ENCODE measurements around the gene LHX2. TPM values are rescaled to one million over a fixed set of nuclear protein-coding genes. Genes with fewer than 3 reads are reported as not detected.

LHX2 gene
- polyA plus RNA-seq, 6 donors from 2014 or later, result 0.27 TPM; not detected in 5

- ATAC-seq (ENCODE audit: low read depth in 2 of 2) (no peak), DNase-seq (no peak)
- peaks cover 14 to 24% (median 18%) of the 10 kb centered on the region in 3 donors for H3K27me3 Mint-ChIP-seq
- no peaks in the 10 kb centered on the region for H3K4me1 Mint-ChIP-seq
- H3K4me3 Mint-ChIP-seq, result no peak overlapping the region
- no peak overlapping the region for H3K27ac Mint-ChIP-seq
- H3K36me3 Mint-ChIP-seq, result peaks cover 0 to 5% of the 10 kb centered on the region in 2 donors
- peaks cover 0 to 2% (median 0%) of the 10 kb centered on the region in 7 donors for H3K9me3 Mint-ChIP-seq
Observed at GRCh38 chr9:124078641-124079040, 67.1 kb downstream of the LHX2 start.

- no peaks in the 10 kb centered on the region for H3K4me1 Mint-ChIP-seq
- ATAC-seq (ENCODE audit: low read depth in 2 of 2), result no peak
- H3K27me3 Mint-ChIP-seq, result peaks cover 13 to 21% (median 17%) of the 10 kb centered on the region in 3 donors
- DNase-seq, result no peak
- no peak overlapping the region for H3K4me3 Mint-ChIP-seq
- peaks cover 0 to 2% (median 0%) of the 10 kb centered on the region in 7 donors for H3K9me3 Mint-ChIP-seq
- peaks cover 2 to 4% of the 10 kb centered on the region in 2 donors for H3K36me3 Mint-ChIP-seq
- H3K27ac Mint-ChIP-seq, result no peak overlapping the region
Observed at GRCh38 chr9:124079176-124079925, 67.8 kb downstream of the LHX2 start.

- H3K4me3 Mint-ChIP-seq, result no peak overlapping the region
- ATAC-seq (ENCODE audit: low read depth in 2 of 2) (no peak), DNase-seq (no peak)
- H3K9me3 Mint-ChIP-seq, result peaks cover 11 to 27% (median 20%) of the 10 kb centered on the region in 7 donors
- no peaks in the 10 kb centered on the region for H3K4me1 Mint-ChIP-seq
- peaks cover 9 to 23% (median 15%) of the 10 kb centered on the region in 3 donors for H3K27me3 Mint-ChIP-seq
- H3K36me3 Mint-ChIP-seq, result peaks cover 5 to 27% of the 10 kb centered on the region in 2 donors
- H3K27ac Mint-ChIP-seq, result no peak overlapping the region
Observed at GRCh38 chr9:124082622-124083021, 71.1 kb downstream of the LHX2 start.

Other genes with a start within 250 kb of the LHX2 start
- gene DENND1A, start 81.6 kb upstream of the LHX2 start, polyA plus RNA-seq (ENCODE audit: low read depth in 6 of 6), result 1 to 10 TPM; 4.0 to 9.5 (median 5.3) TPM
- gene NEK6, start 246.2 kb downstream of the LHX2 start, polyA plus RNA-seq (ENCODE audit: low read depth in 6 of 6), result 10 to 100 TPM in 2 of 6 donors, 1 to 10 TPM in 4; 4.5 to 15.2 (median 8.0) TPM